Measurements from ENCODE around the gene KCNMB1. TPM values are rescaled to one million over a fixed set of nuclear protein-coding genes. Genes with fewer than 3 reads are reported as not detected.

Gene KCNMB1
- total and polyA plus RNA-seq, 10 of the 15 experiments (the other 5 are each of a cell fraction or from before 2014, with no cell fraction given): 1.2 to 3.6 (median 2.6) TPM

DNA sequence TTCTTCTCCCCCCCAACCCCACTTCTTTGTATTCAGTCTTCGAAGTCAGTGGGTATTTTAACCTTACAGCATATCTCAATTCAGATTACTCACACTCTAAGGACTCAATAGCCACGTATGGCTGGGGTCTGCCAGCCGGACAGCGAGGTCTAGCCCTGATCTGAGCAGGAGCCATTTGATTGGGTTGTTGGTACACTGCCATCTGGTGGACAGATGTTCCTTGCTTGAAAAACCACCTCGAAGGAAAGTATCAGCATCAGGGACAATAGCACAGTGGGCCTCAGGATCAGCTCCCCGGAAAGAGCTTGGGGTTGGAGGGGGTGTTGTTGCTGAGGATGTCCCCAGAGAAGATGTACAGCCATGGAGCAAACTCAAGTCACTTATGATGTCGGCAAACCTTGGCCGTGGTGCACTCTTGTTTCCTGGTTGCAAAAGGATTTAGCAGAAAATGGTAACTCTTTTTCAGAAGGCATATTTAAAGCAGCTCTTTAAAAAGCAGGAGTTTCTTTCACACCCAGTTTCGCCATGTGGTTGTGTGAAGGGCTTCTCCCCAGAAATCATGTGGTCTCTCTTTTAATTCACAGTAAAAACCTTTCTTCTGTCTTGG is 31.7 kb upstream of the KCNMB1 start:
- H2AFZ ChIP-seq (ENCODE audit: control insufficient read depth, low read depth, low read length): no peak overlapping the region
- 15% methylated on average over 9 of the region's 9 CpGs for WGBS (ENCODE audit: insufficient coverage, insufficient replicate concordance, low lambda C conversion rate, missing lambda C conversion rate)
- no peak overlapping the region for H3K9ac ChIP-seq (ENCODE audit: control insufficient read depth, insufficient read depth, low read length)
- no peak overlapping the region for H3K4me2 ChIP-seq (ENCODE audit: control insufficient read depth, insufficient read depth)
- intact Hi-C loops (cut with micrococcal nuclease; ENCODE audit: unreplicated experiment) (loop anchor here (1.0 to 2.0 kb wide), 4 partner anchors 82 to 321 kb away; no protein-coding TSS in a partner anchor), in situ Hi-C loops (cut with MboI) (no loop called here)
- H3K27ac ChIP-seq (ENCODE audit: control insufficient read depth, insufficient read depth): no peak overlapping the region
- H3K4me1 ChIP-seq (ENCODE audit: control insufficient read depth, insufficient read depth, low read length): no peaks in the 10 kb centered on the region
- no peaks in the 10 kb centered on the region for H3K9me3 ChIP-seq (replicated peaks; ENCODE audit: control insufficient read depth, insufficient read depth, low read length)
- no peak overlapping the region for H3K4me3 ChIP-seq
- SMC1A ChIA-PET (ENCODE audit: uncharacterized antibody, unreplicated experiment): interaction anchor here (0.6 to 2.4 kb wide), 23 partner anchors 26 to 255 kb away, joined by 3 to 21 read pairs (median 3); partner anchors contain the start of genes C5orf58 and LCP2
- no peaks in the 10 kb centered on the region for H4K20me1 ChIP-seq (ENCODE audit: control insufficient read depth, insufficient read depth)
- no peaks in the 10 kb centered on the region; a peak in 1 of 4 replicates for H3K27me3 ChIP-seq (replicated peaks in 1 of 2; ENCODE audit: control insufficient read depth in 2 of 2, insufficient read depth in 2 of 2, low read length in 1 of 2)
- no TSS peak for BruUV-seq (replicated peaks)
- CTCF ChIA-PET: interaction anchor here (0.6 to 9.0 kb wide), 24 partner anchors 12 to 1026 kb away, joined by 3 to 180 read pairs (median 4); partner anchors contain the start of genes KCNMB1 and LCP2
- RAD21 ChIA-PET (ENCODE audit: unreplicated experiment): interaction anchor here (0.9 to 5.4 kb wide), 9 partner anchors 33 to 197 kb away, joined by 3 to 32 read pairs (median 4); no protein-coding TSS in a partner anchor
- DNase-seq (ENCODE audit: low read depth, low spot score) (no peak), ATAC-seq (peak; percentile 92), FAIRE-seq (peak; percentile 77)
- H3K79me2 ChIP-seq (ENCODE audit: control insufficient read depth, insufficient read depth, low read length): no peaks in the 10 kb centered on the region
- TF ChIP-seq SP1 (IDR thresholded peaks at IDR 0.05; ENCODE audit: low read depth, low read length): no peak
- no peak for TF ChIP-seq ZBED1 (IDR thresholded peaks at IDR 0.05; ENCODE audit: borderline replicate concordance)
- no peak for TF ChIP-seq RB1 (IDR thresholded peaks at IDR 0.05; ENCODE audit: borderline replicate concordance)
- TF ChIP-seq, protein P1, sequence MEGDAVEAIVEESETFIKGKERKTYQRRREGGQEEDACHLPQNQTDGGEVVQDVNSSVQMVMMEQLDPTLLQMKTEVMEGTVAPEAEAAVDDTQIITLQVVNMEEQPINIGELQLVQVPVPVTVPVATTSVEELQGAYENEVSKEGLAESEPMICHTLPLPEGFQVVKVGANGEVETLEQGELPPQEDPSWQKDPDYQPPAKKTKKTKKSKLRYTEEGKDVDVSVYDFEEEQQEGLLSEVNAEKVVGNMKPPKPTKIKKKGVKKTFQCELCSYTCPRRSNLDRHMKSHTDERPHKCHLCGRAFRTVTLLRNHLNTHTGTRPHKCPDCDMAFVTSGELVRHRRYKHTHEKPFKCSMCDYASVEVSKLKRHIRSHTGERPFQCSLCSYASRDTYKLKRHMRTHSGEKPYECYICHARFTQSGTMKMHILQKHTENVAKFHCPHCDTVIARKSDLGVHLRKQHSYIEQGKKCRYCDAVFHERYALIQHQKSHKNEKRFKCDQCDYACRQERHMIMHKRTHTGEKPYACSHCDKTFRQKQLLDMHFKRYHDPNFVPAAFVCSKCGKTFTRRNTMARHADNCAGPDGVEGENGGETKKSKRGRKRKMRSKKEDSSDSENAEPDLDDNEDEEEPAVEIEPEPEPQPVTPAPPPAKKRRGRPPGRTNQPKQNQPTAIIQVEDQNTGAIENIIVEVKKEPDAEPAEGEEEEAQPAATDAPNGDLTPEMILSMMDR (IDR thresholded peaks at IDR 0.05 in 2 of 3, conservative IDR thresholded peaks at IDR 0.05 in 1 of 3; ENCODE audit: control insufficient read depth in 2 of 3, extremely low read depth in 1 of 3, insufficient read depth in 1 of 3, low read depth in 3 of 3, low read length in 3 of 3): peak; percentile 65 to 73 (median 68)
- no peak for TF ChIP-seq MYC (IDR thresholded peaks at IDR 0.05; ENCODE audit: insufficient read depth, insufficient read length, insufficient replicate concordance, low read length, severe bottlenecking)
- TF ChIP-seq, protein P2, sequence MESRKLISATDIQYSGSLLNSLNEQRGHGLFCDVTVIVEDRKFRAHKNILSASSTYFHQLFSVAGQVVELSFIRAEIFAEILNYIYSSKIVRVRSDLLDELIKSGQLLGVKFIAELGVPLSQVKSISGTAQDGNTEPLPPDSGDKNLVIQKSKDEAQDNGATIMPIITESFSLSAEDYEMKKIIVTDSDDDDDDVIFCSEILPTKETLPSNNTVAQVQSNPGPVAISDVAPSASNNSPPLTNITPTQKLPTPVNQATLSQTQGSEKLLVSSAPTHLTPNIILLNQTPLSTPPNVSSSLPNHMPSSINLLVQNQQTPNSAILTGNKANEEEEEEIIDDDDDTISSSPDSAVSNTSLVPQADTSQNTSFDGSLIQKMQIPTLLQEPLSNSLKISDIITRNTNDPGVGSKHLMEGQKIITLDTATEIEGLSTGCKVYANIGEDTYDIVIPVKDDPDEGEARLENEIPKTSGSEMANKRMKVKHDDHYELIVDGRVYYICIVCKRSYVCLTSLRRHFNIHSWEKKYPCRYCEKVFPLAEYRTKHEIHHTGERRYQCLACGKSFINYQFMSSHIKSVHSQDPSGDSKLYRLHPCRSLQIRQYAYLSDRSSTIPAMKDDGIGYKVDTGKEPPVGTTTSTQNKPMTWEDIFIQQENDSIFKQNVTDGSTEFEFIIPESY (IDR thresholded peaks at IDR 0.05): no peak
- TF ChIP-seq STAT1 (conservative IDR thresholded peaks at IDR 0.05): no peak
- TF ChIP-seq YY1 (IDR thresholded peaks at IDR 0.05; ENCODE audit: low read depth, low read length): peak; percentile 69
- peak; percentile 87 for TF ChIP-seq SMC3 (IDR thresholded peaks at IDR 0.05; ENCODE audit: borderline replicate concordance, low read length)
- TF ChIP-seq RAD21 (IDR thresholded peaks at IDR 0.05; ENCODE audit: insufficient read depth, low read depth, low read length): peak; percentile 76
- POLR2A ChIA-PET: no interaction called here
- no peaks in the 10 kb centered on the region for H3K36me3 ChIP-seq (ENCODE audit: control insufficient read depth in 2 of 2, insufficient read depth in 2 of 2, low read length in 1 of 2)
